G401 (cell line): ENCODE data around the gene PPY. TPM values are rescaled to one million over a fixed set of nuclear protein-coding genes. Genes with fewer than 3 reads are reported as not detected.
"Not testable (repeated sequence)": the region's sequence is repeated elsewhere in the genome, so short reads cannot be mapped to it uniquely, and the experiment has no call there.

ENCODE experiments used
- DNase-seq: peaks from one replicate; pipeline ENCODE4 v3.0.0-alpha.2; 2015; ENCODE audit warnings: low spot score
- in situ Hi-C: cut with HindIII; loops from 2 replicates; pipeline ENCODE4 v1.10.0; 2016; ENCODE audit warnings: low sequenced_read_pairs, mixed read lengths
- total RNA-seq: library from RNA; depleted of rRNA; stranded (reverse); fragments of >200 nt; shearing (Covaris generic); gene quantifications from 2 replicates; pipeline ENCODE4 v1.2.3, GENCODE V29; 2014

The PPY gene
- total RNA-seq, 1 experiment from 2014 or later = not detected

DNA sequence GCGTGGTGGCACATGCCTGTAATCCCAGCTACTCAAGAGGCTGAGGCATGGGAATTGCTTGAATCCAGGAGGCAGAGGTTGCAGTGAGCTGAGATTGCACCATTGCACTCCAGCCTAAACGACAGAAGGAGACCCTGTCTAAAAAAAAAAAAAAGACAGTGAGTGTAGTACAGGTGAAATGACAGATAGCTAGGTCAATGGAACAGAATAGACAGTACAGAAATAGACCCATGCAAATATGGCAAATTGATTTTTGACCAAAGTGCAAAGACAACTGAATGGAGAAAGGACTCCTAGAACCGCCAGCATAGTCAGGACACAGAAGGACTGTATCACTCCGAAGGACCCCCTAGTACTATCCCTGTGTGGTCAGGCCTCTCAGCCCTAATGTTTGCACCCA, 28.1 kb upstream of the PPY start:
- in situ Hi-C loops = no loop called here
- DNase-seq = no peak

DNA sequence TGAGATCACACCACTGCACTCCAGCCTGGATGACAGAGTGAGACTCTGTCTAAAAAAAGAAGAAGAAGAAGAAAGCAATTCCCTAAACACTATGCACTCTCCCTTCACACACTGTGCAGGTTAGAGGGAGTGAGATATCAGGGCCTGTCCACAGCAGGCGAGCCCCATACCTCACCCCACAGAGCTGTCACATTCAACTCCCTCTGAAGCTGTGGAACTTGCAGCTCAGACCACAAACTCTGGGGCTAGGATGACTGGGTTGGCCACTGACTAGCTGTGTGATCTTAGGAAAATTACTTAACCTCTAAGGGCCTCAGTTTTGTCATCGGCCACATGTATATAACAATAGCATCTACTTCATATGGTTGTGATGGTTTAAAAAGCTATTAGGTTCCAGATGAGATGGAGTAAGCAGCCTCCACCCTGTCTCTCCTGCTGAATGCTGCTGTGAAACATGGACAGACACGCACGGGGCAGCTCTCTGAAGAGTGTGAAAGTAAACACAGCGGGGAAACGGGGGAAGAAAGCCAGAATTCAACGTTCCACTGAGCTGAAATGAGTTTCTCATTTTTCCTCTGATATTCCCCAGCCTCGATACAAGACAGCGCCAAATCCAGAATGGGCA, 25.1 kb upstream of the PPY start:
- in situ Hi-C loops = no loop called here
- no peak for DNase-seq

DNA sequence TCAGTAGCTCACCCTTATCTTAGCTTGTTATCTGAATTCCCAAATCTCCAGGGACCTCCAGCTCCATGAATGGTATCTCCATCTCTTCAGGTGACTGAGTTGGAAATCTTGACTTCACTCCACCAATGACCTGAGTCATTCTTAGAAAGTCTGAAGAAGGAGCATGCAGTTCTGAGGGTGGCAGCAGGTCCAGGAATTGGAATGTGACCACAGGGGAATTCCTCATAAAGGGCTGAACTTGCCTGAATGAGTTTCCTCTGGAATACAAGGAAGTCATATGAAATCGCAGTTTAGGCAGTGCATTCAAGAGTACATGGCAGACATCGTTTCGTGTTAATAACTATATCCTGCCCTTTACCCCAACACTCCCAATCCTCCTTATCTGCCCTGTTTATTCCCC, 24.0 kb upstream of the PPY start:
- no peak for DNase-seq
- in situ Hi-C loops = no loop called here

DNA sequence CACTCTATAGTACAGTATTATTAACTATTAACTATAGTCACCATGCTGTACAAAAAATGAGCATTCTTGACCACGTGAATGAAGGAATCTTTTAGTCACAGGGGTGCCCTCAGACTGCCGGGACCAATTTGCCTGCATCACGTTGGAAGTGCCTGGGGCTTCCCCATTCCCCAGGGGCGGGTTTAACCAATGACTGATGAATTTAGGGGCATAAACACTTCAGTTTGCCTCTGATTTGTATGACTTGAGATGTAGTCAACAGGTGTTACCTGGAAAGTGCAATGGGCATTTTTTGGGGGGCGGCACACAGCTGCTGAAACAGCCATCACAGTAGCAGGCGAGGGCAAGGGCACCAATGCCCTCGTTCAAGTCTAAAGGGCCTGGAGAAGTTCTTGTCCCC, 20.2 kb upstream of the PPY start:
- DNase-seq = no peak
- in situ Hi-C loops = no loop called here

DNA sequence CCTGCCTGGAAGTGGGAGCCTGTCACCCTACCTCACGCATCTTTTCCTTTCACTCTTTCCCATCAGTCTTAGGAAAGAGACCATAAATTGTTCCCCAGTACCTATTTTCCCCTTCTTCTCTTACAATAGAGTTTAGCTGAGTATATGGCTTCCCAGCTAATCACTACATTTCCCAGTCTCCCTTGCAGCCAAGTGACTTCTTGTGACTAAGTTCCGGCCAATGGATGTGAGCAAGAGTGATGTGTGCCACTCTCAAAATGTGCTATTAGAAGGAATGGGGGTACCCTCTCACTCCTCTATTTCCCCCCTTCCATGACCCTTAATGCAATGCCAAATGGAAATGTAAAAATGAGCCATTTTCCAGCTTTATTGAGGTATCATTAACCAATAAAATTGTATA, 19.7 kb upstream of the PPY start:
- DNase-seq = no peak
- in situ Hi-C loops = no loop called here

DNA sequence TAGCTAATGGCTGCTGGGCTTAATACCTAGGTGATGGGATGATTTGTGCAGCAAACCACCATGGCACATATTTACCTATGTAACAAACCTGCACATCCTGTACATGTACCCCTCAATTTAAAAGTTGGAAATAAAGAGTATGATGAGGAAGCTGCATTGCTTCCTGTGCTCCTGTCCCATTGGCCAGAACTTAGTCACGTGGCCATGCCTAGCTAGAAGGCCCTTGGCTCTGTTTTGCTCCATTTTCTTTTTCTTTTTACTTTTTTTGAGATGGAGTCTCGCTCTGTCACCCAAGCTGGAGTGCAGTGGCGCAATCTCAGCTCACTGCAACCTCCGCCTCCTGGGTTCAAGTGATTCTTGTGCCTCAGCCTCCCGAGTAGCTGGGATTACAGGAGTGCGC, 19.0 kb upstream of the PPY start:
- in situ Hi-C loops, DNase-seq: not testable (repeated sequence)

DNA sequence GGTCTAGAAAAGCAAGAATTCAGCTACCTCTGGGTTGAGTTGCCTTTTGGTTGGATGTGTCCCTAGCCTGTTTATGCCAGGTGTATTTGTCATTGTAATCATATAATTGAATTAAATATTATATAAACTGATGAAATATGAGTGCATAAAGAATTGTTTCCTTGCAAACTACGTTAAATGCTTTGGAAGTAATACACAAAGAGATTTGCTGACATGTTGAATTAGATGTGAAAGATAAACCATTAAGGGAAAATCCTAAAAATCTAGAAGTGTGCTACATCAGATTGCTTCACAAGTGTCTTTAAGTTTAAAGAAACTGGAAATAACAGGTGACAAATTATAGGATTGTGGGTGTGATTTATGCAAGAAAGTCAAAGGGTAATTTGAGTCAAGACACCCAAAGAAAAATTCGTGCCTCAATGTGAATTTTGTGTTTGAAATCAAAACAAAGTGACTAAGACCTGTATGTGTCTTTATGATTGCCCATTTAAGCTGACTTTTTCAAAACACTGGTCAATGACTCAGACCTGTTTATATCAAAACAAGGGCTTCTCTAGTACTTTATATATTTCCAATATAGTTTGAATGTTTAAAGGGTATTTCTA, 16.6 kb upstream of the PPY start:
- DNase-seq = no peak
- in situ Hi-C loops = no loop called here

DNA sequence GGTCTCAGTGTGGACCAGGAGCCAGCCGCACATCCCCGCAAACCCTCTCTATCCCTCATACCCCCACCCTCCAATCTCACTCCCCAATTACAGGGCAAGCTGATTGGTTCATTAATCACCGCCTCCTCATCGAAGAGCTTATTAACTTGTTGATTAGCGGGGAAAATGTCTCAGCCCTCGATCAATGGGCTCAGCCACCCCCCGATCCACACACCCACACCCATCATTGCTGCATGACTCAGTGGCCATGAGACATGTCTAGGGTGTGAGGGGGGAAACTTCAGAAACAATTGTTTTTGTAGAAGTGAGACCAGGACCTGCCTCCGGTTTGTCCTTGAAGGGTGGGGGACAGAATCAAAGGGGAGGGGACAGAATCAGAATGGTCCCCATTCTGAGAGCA, 13.9 kb upstream of the PPY start:
- in situ Hi-C loops = no loop called here
- DNase-seq = no peak

DNA sequence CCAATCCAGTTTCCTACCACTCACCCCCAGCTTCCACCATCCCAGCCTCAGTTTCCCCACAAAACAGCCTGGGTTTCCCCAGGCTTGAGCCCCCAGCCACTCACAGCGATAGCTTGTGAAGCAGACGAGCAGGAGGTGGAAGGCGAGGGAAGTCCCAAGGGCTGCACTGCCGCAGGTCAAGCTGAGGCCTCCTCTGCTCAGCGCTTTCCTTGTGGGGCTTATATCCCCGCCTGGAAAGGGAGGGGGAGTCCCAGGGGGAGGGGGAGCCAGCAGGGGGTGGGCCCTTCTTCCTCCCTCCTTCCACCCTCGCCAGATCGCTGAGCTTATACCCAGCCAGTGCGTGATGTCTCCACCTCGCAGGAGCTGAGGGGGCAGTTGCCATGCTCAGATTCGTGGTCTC, 11.5 kb upstream of the PPY start, which contains the start of gene PYY:
TSS of gene PYY (minus strand) at position 195 of the 400 bp plus-strand sequence. CDS start 457 bp downstream, outside the sequence.
- in situ Hi-C loops = no loop called here
- DNase-seq = no peak

DNA sequence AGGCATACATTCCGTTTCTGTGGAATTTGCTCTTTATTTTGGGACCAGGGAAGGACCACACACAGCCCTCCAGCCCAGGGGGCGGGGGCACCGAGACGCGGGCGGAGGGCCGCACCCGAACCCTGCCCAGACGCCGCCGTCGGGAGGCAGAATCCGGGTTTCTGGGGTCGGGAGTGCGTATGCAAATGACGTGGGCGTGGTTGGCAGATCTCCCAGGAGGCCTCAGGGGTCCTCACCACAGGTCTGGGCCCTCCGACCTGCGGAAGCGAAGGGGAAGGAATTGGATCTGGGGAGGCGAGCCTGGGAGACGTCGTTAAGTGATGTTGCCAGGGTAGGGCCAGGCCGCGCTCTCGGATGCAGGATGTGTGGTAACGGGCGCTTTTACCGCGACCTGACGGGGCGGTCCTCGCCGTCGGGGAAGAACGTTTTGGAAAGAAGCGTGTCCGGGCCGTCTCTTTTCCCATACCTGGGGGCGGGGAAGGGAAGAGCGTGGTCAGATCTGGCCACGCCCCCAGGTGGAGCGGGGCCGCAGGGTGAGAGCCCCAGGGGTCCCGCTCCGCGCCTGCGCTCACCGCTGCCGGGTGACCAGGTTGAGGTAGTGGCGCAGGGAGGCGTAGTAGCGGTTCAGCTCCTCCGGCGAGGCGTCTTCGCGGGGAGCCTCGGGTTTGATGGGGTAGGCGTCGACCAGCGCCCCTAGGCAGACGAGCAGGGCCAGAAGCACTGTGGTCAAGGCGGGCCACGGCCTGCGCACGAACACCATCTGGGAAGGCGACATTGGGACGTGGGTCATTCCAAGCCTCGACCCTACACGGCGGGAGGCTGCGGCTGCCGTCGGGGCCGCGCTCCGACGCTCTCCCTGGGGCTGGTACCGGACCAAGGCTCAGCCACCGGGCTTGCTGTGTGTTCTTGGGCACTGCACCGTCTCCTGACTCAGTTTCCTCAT, 10.7 kb upstream of the PPY start:
- in situ Hi-C loops = no loop called here
- no peak for DNase-seq

DNA sequence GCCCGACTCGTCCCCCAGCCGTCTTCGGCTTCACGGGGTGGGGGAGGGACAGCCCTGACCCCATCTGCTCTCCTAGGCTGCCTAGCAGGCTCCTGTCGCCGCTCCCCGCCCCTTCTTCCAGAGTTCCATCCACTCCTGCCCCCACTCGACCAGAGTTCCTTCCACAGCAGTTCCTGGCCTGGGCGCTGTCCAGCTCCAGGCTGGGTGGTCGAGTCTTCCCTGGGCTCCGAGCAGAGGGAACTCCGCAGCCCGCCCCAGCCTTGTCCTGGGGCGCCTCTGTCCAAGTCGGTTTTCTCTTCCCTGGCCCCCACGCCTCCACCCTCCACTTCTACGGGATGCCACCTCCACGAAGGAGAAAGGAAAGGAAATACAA, 10.1 kb upstream of the PPY start:
- in situ Hi-C loops = no loop called here

DNA sequence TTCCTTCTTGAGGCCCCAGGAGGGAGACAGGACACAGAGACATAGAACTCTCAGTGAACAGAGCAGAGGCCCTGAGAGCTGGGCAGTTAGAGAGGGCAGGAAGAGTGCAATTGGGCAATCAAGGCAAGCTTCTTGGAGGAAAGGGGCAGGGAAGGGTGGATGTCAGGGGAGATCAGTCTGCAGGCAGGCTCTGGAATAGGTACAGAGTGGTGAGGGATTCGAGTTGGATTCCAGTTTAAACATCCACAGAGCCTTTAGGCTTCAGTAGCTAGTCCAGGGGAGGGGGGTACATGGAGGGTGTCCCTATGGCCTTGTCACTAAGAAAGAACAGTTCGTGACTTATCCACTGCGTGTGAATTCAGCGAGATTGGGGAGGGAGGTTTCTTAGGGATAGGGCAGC, 9.5 kb upstream of the PPY start:
- no peak for DNase-seq

More for the DNA sequence above, 10.1 kb upstream of the PPY start:
- no peak for DNase-seq

DNA sequence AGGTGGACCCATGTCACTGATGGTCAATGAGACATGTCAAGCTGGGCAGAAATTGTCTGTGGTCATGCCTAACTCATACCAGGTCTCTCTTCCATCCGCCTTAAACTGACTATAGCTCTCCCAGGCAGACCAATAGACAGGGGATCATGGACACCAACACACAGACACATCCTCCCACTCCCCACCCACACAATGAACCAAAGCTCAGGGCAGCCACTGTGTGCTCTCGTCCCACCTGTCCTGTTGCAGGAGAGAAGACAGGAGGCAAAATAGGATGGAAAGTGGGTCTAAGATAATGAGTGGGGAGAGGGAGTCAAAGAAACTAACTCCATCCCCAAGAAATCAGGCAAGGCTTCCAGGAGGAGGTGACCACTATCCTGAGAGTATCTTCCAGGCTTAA, 8.3 kb upstream of the PPY start:
- no peak for DNase-seq
- in situ Hi-C loops = no loop called here

More for the DNA sequence above, 9.5 kb upstream of the PPY start:
- in situ Hi-C loops = no loop called here

DNA sequence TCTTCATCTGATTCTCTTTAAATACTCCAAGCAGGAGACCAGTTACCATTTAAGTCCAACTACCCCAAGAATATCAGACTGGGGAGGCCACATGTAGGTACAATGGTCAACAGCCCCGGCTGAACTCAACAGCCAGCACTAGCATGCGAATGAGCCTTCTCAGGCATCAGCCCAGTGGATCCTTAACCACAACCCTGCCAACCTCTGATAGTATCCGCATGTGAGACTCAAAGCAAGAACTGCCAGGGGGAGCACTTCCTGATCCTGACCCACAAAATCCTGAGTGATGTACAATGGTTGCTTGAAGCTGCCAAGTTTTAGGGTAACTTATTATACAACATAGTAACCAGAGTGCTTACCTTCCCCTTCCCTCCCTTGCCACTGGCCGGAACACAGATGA, 7.5 kb upstream of the PPY start:
- in situ Hi-C loops = no loop called here
- no peak for DNase-seq

DNA sequence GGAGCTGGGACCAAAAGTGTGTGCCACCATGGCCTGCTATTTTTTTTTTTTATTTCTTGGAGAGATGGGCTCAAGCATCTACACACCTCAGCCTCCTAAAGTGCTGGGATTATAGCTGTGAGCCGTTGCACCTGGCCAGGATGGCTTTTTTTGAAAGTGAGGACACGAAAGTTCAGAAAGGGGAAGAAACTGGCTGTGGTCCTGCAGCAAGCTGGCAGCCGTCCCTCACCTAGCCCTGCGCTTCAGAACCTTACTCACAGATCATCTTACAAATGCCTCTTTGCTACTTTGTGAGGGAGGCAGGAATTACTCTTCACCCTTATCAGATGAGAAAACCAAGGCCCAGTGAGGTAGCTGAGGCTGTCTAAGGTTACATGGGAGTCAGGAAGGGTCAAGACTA, 4.5 kb upstream of the PPY start:
- in situ Hi-C loops = no loop called here

DNA sequence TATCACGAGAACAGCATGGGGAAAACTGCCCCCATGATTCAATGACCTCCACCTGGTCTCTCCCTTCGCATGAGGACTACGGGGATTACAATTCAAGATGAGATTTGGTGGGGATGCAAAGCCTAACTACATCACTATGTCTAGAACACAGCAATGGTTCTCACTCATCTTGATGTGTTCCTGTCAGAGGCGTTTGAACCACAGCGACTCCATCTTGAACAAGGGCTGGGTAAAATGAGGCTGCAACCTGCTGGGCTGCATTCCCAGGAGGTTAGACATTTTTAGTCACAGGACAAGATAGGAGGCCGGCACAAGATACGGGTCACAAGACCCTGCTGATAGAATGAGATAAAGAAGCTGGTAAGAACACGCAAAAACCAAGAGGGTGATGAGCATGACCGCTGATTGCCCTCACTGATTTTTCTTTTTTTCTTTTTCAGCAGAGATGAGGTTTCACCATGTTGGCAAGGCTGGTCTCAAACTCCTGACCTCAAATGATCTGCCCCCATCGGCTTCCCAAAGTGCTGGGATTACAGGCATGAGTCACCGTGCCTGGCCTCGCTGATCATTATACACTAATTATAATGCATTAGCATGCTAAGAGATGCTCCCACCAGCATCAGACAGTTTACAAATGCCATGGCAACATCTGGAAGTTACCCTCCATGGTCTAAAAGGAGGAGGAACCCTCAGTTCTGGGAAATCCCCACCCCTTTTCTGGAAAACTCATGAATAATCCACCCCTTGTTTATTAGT, 3.0 kb upstream of the PPY start:
- in situ Hi-C loops = no loop called here
- no peak for DNase-seq

More for the DNA sequence above, 4.5 kb upstream of the PPY start:
- DNase-seq = no peak

DNA sequence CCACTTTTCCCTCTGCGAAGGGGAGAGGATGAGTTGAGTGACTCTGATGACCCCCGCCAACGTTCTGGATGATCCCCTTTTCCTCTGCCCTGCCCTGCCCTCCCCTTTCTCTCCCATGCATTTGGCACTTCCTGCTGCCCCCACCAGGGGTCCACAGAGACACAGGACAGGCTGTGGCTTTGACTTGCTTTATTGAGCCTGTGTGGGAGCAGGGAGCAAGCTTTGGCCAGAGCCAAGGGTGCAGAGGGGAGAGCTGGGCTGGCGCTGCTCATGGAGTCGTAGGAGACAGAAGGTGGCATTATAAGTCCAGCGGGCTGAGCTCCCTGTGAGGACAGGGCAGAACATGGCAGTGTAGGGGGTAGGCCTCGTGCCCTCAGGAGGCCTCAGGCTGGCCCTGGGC, 1.6 kb downstream of the PPY start:
- in situ Hi-C loops = no loop called here
- peak; percentile 9 for DNase-seq

DNA sequence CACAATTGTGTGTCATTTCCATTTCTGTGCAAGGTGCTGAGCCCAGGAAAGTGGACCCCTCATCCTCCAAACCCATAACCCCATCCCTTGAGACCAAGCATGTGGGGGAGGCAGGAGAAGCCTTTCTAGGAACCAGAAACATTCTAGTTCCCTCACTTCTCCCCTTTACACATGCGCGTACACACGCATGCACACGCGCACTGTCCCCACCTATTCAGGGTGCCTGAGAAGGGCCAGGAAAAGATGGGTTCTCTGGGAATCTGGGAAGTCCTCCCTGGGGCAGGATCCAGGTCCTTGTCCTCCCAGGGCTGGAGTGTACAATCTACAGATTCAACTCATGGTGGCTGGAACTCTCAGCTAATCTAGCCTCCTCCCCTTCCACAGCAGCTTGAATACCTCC, 2.4 kb downstream of the PPY start:
- no peak for DNase-seq
- in situ Hi-C loops = no loop called here

DNA sequence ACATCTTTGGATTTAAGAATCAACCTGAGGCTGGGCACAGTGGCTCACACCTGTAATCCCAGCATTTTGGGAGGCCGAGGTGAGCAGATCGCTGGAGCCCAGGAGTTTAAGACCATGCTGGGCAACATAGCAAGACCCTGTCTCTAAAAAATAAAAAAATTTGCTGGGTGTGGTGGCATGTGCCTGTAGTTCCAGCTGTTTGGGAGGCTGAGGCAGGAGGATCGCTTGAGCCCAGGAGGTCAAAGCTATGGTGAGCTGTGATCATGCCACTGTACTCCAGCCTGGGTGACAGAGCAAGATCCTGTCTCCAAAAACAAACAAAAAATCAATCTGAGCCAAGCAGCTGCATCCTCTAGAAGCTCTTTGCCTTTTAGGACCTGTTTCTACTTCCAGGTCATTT, 2.8 kb downstream of the PPY start:
- in situ Hi-C loops = not testable (repeated sequence)

DNA sequence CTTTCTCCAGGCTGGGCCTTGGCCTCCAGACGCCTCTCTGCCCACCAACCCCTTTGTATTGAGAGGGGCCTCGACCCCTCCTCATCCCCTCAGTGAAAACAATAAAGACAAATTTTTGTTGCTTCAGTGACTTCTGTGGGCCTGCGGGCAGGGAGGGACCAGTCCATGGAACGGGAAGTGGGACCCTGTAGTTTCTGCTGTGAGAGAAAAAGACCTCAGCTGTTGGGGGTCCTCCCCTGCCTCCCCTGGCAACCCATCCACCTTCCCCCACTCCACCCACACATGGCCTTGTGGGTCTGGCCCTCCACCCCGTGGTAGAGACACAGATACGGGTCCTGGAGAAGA, 3.5 kb downstream of the PPY start:
- in situ Hi-C loops = no loop called here
- no peak for DNase-seq

More for the DNA sequence above, 2.8 kb downstream of the PPY start:
- not testable (repeated sequence) for DNase-seq
